Ovary (tissue), 3 donors: ENCODE results near the gene SHC3.

Source experiments
- EP300 ChIP-seq: sonication (generic); formaldehyde crosslinking; IDR thresholded peaks from one replicate; pipeline ENCODE4 v1.6.1; 2017; ENCODE audit warnings: antibody characterized with exemption
- POLR2A ChIP-seq: fragments of 450-650 bp; IDR thresholded peaks from one replicate; pipeline ENCODE4 v1.6.1; 2017; ENCODE audit warnings: antibody characterized with exemption, mild to moderate bottlenecking, moderate library complexity
- TF ChIP-seq, protein P1 (sequence below), 3 donors: fragments of 450-650 bp in 2 of 3; fragments of 200-600 bp in 1 of 3; IDR thresholded peaks; one replicate each; pipeline versions ENCODE4 v1.5.1 to v1.8.0; 2016 to 2022; ENCODE audit warnings: antibody characterized with exemption in 3 of 3, mild to moderate bottlenecking in 1 of 3
- donor health status: DM: no; HTN: no; CAD: no.

GRCh38 chr9:89223396-89223977 lies 44.9 kb upstream of the SHC3 start:
- TF ChIP-seq, protein P1, sequence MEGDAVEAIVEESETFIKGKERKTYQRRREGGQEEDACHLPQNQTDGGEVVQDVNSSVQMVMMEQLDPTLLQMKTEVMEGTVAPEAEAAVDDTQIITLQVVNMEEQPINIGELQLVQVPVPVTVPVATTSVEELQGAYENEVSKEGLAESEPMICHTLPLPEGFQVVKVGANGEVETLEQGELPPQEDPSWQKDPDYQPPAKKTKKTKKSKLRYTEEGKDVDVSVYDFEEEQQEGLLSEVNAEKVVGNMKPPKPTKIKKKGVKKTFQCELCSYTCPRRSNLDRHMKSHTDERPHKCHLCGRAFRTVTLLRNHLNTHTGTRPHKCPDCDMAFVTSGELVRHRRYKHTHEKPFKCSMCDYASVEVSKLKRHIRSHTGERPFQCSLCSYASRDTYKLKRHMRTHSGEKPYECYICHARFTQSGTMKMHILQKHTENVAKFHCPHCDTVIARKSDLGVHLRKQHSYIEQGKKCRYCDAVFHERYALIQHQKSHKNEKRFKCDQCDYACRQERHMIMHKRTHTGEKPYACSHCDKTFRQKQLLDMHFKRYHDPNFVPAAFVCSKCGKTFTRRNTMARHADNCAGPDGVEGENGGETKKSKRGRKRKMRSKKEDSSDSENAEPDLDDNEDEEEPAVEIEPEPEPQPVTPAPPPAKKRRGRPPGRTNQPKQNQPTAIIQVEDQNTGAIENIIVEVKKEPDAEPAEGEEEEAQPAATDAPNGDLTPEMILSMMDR (IDR thresholded peaks at IDR 0.05): no peak
- TF ChIP-seq POLR2A (no peak), EP300 (no peak)
